ENCODE measurements around the gene ODAD4.
"Not testable (repeated sequence)": the region's sequence is repeated elsewhere in the genome, so short reads cannot be mapped to it uniquely, and the experiment has no call there.

The ODAD4 gene

DNA sequence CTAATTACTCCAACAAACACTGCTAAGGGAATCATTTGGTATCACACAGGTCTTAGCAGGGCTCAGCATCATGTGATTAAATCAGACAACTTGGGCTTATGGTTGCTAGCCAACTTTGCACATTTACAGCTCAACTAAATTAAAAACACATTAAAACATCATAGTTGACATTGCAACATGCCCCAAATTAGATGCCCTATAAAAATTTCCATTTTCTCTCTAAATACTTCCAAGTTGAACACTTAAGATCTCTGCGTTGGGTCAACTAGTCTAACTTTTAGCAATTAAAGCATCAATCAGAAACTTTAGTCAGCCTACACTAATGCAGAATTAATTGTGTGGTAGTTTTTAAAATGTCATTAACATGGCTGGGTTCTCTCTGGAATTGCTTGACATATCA lies 74.7 kb downstream of the ODAD4 start:
- no peak for DNase-seq

DNA sequence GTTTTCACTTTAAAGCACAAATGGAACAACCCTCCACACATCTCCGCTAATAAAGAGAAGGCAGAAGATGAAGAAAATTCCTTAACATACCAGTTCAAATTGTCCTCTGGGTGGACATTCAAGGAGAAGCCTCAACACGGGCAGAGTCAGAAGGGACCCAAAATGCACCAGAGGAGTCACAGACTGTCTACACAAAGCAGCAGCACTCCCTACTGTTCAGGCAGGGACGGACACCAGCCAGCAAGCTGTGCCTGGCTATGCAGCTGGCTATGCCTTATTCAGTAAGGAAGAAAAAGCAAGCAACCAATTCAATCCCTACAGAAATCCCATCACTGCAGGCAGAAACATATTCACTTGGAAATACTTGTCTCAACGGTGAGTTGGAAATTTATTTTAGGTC lies 78.8 kb downstream of the ODAD4 start:
- DNase-seq: no peak

DNA sequence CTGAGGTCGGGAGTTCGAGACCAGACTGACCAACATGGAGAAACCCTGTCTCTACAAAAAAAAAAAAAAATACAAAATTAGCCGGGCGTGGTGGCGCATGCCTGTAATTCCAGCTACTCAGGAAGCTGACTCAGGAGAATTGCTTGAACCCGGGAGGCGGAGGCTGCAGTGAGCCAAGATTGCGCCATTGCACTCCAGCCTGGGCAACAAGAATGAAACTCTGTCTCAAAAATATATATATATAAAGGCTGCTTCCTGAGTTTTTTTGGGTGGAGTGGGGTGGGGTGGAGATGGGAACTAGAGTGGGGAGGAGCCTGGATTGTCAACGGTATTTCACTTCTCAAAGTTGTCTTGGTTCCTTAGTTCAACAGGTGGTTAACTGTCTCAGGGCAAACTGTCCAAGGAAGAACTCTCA lies 79.9 kb downstream of the ODAD4 start:
- not testable (repeated sequence) for DNase-seq

DNA sequence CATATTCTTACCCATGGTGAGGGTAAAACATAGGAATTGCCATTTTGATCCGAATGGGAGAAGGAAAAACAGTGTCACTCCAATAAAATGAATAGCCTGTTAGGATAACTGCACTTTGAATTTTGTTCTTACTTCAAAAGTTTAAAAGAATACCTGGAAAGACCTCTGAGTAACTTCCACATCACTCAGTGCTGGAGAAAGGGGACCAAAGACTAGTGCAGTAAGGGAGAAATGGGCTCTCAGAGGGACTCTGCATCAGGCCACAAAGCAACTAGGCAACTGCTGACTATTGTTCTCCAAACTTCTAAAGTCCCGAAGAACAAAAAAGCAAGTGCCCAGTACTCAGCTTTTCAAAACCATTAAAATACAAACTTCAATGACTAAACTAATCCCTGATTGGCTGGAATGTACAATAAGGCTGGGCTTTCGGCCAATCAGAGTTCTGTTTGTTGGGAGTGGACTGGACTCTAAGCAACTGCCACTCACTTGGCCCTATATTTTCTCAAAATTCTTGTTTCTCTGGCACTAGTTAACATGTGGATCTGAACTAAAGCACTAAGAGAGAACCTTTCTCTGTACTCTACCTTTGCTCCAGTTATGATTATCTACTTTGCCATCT lies 80.6 kb downstream of the ODAD4 start:
- no peak for DNase-seq

DNA sequence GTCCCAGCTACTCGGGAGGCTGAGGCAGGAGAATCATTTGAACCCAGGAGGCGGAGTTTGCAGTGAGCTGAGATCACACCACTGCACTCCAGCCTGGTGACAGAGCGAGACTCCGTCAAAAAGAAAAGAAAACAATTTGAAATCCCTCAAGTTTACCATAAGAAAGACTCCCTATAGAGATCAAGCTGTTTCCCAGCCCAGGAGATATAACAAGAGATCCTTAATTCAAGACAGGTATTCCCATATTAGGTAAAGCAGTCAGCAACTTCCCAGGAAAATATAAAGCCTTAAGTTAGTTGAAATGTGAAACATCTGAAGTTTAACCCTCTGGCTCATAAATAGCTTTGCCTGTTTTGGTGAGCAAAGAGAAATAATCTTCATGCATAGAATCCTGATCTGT lies 81.9 kb downstream of the ODAD4 start:
- DNase-seq: not testable (repeated sequence)

DNA sequence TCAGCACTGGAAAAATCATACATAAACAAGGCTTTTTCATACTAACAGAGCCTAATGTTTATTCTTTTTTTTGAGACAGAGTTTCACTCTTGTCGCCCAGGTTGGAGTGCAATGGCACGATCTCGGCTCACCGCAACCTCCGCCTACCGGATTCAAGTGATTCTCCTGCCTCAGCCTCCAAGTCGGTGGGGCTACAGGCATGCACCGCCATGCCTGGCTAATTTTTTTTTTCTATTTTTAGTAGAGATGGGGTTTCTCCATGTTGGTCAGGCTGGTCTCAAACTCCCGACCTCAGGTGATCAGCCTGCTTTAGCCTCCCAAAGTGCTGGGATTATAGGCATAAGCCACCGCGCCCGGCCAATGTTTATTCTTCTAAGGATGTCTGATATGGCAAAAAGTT lies 83.3 kb downstream of the ODAD4 start:
- DNase-seq: not testable (repeated sequence)
